ENCODE data around the gene CTRB1. TPM values are rescaled to one million over a fixed set of nuclear protein-coding genes. Genes with fewer than 3 reads are reported as not detected.
"Not testable (repeated sequence)": the region's sequence is repeated elsewhere in the genome, so short reads cannot be mapped to it uniquely, and the experiment has no call there.

Gene CTRB1
- total RNA-seq, 2 experiments from 2014 or later, result not detected

- intact Hi-C loops (cut with micrococcal nuclease); H3K27ac Mint-ChIP-seq; H3K4me1 Mint-ChIP-seq (ENCODE audit: low read depth); H3K4me3 Mint-ChIP-seq; H3K9me3 Mint-ChIP-seq; POLR2A ChIA-PET; H3K27me3 Mint-ChIP-seq; DNase-seq; CTCF ChIA-PET; H3K36me3 Mint-ChIP-seq: not testable (repeated sequence)
These were observed 12.6 kb upstream of the CTRB1 start for GRCh38 chr16:75205961-75206748.

- H3K36me3 Mint-ChIP-seq, result no peaks in the 10 kb centered on the region
- DNase-seq, result no peak
- no peak within 1 kb of the TSS for H3K27ac Mint-ChIP-seq
- CTCF ChIA-PET, result no interaction called here
- H3K9me3 Mint-ChIP-seq, result no peaks in the 10 kb centered on the region
- H3K4me3 Mint-ChIP-seq, result no peak within 1 kb of the TSS
- intact Hi-C loops (cut with micrococcal nuclease), result no loop called here
- no peaks in the 10 kb centered on the region for H3K4me1 Mint-ChIP-seq (ENCODE audit: low read depth)
- POLR2A ChIA-PET, result no interaction called here
- H3K27me3 Mint-ChIP-seq, result no peaks in the 10 kb centered on the region
These were observed 11.9 kb upstream of the CTRB1 start, which contains the start of gene CTRB2 for GRCh38 chr16:75206749-75207451. CTRB2 (minus strand) TSS chr16:75207161; CDS start chr16:75207141, 20 bp downstream.

- DNase-seq, result no peak
- no peaks in the 10 kb centered on the region for H3K36me3 Mint-ChIP-seq
- intact Hi-C loops (cut with micrococcal nuclease), result no loop called here
- no peak overlapping the region for H3K27ac Mint-ChIP-seq
- ChIA-PET CTCF (interaction anchor here (1.0 to 1.6 kb wide), 2 partner anchors 8 to 26 kb away, joined by 3 to 6 read pairs; no protein-coding TSS in a partner anchor), POLR2A (no interaction called here)
- no peaks in the 10 kb centered on the region for H3K9me3 Mint-ChIP-seq
- no peaks in the 10 kb centered on the region for H3K27me3 Mint-ChIP-seq
- no peaks in the 10 kb centered on the region for H3K4me1 Mint-ChIP-seq (ENCODE audit: low read depth)
- H3K4me3 Mint-ChIP-seq, result no peak overlapping the region
These were observed 11.0 kb upstream of the CTRB1 start for GRCh38 chr16:75207831-75208230.

- ChIA-PET POLR2A (no interaction called here), CTCF (interaction anchor here (1.0 to 1.6 kb wide), 2 partner anchors 9 to 25 kb away, joined by 3 to 6 read pairs; no protein-coding TSS in a partner anchor)
- intact Hi-C loops (cut with micrococcal nuclease), result no loop called here
- Mint-ChIP-seq H3K4me1 (ENCODE audit: low read depth) (no peaks in the 10 kb centered on the region), H3K27ac (no peak overlapping the region), H3K4me3 (no peak overlapping the region), H3K27me3 (no peaks in the 10 kb centered on the region), H3K36me3 (no peaks in the 10 kb centered on the region), H3K9me3 (no peaks in the 10 kb centered on the region)
- DNase-seq, result no peak
These were observed 10.5 kb upstream of the CTRB1 start for GRCh38 chr16:75208242-75208825.

GRCh38 chr16:75208861-75209505 is 9.8 kb upstream of the CTRB1 start:
- intact Hi-C loops (cut with micrococcal nuclease), result no loop called here
- no peak for DNase-seq
- Mint-ChIP-seq H3K4me1 (ENCODE audit: low read depth) (no peaks in the 10 kb centered on the region), H3K27me3 (no peaks in the 10 kb centered on the region), H3K9me3 (no peaks in the 10 kb centered on the region), H3K36me3 (no peaks in the 10 kb centered on the region), H3K4me3 (no peak overlapping the region), H3K27ac (no peak overlapping the region)
- ChIA-PET CTCF (interaction anchor here (1.0 to 1.6 kb wide), 2 partner anchors 9 to 24 kb away, joined by 3 to 6 read pairs; no protein-coding TSS in a partner anchor), POLR2A (no interaction called here)

GRCh38 chr16:75209514-75209913 is 9.3 kb upstream of the CTRB1 start:
- intact Hi-C loops (cut with micrococcal nuclease); POLR2A ChIA-PET: not testable (repeated sequence)
- CTCF ChIA-PET, result interaction anchor here (1.6 kb wide), 1 partner anchor 24 kb away, joined by 6 read pairs; no protein-coding TSS in a partner anchor

GRCh38 chr16:75209944-75210343 is 8.8 kb upstream of the CTRB1 start:
- Mint-ChIP-seq H3K36me3 (no peaks in the 10 kb centered on the region), H3K4me1 (ENCODE audit: low read depth) (no peaks in the 10 kb centered on the region), H3K27me3 (no peaks in the 10 kb centered on the region), H3K9me3 (no peaks in the 10 kb centered on the region), H3K27ac (no peak overlapping the region), H3K4me3 (no peak overlapping the region)
- DNase-seq, result no peak
- CTCF ChIA-PET, result interaction anchor here (1.6 to 1.7 kb wide), 2 partner anchors 10 to 24 kb away, joined by 5 to 7 read pairs; no protein-coding TSS in a partner anchor
- POLR2A ChIA-PET, result no interaction called here
- intact Hi-C loops (cut with micrococcal nuclease), result no loop called here

More at GRCh38 chr16:75209514-75209913, 9.3 kb upstream of the CTRB1 start:
- H3K4me3 Mint-ChIP-seq; H3K36me3 Mint-ChIP-seq; H3K27me3 Mint-ChIP-seq; H3K9me3 Mint-ChIP-seq; H3K27ac Mint-ChIP-seq; DNase-seq; H3K4me1 Mint-ChIP-seq (ENCODE audit: low read depth): not testable (repeated sequence)

GRCh38 chr16:75211286-75211685 is 7.5 kb upstream of the CTRB1 start:
- H3K27me3 Mint-ChIP-seq; H3K9me3 Mint-ChIP-seq; H3K27ac Mint-ChIP-seq; DNase-seq; H3K36me3 Mint-ChIP-seq; POLR2A ChIA-PET; intact Hi-C loops (cut with micrococcal nuclease); H3K4me1 Mint-ChIP-seq (ENCODE audit: low read depth); H3K4me3 Mint-ChIP-seq: not testable (repeated sequence)
- CTCF ChIA-PET, result interaction anchor here (1.6 to 1.7 kb wide), 2 partner anchors 12 to 23 kb away, joined by 5 to 7 read pairs; no protein-coding TSS in a partner anchor

GRCh38 chr16:75216127-75216526 is 2.7 kb upstream of the CTRB1 start:
- H3K4me3 Mint-ChIP-seq, result no peak overlapping the region
- intact Hi-C loops (cut with micrococcal nuclease), result loop anchor here (5.0 kb wide), 1 partner anchor 161 kb away; no protein-coding TSS in a partner anchor
- no peak overlapping the region for H3K27ac Mint-ChIP-seq
- no peak for DNase-seq
- no peaks in the 10 kb centered on the region for H3K9me3 Mint-ChIP-seq
- peaks cover 10% of the 10 kb centered on the region for H3K4me1 Mint-ChIP-seq (ENCODE audit: low read depth)
- ChIA-PET POLR2A (no interaction called here), CTCF (interaction anchor here (3.5 to 6.9 kb wide), 2 partner anchors 16 to 18 kb away, joined by 15 to 32 read pairs; no protein-coding TSS in a partner anchor)
- no peaks in the 10 kb centered on the region for H3K36me3 Mint-ChIP-seq
- no peaks in the 10 kb centered on the region for H3K27me3 Mint-ChIP-seq

GRCh38 chr16:75216576-75216975 is 2.2 kb upstream of the CTRB1 start:
- H3K9me3 Mint-ChIP-seq, result no peaks in the 10 kb centered on the region

GRCh38 chr16:75217389-75217851 is 1.4 kb upstream of the CTRB1 start:
- no peak overlapping the region for H3K27ac Mint-ChIP-seq
- no peaks in the 10 kb centered on the region for H3K27me3 Mint-ChIP-seq
- ChIA-PET POLR2A (no interaction called here), CTCF (interaction anchor here (2.3 to 6.9 kb wide), 2 partner anchors 16 to 18 kb away, joined by 6 to 32 read pairs; no protein-coding TSS in a partner anchor)
- intact Hi-C loops (cut with micrococcal nuclease), result loop anchor here (5.0 kb wide), 1 partner anchor 160 kb away; no protein-coding TSS in a partner anchor
- peaks cover 10% of the 10 kb centered on the region for H3K4me1 Mint-ChIP-seq (ENCODE audit: low read depth)
- H3K9me3 Mint-ChIP-seq, result no peaks in the 10 kb centered on the region
- H3K4me3 Mint-ChIP-seq, result no peak overlapping the region
- no peaks in the 10 kb centered on the region for H3K36me3 Mint-ChIP-seq
- no peak for DNase-seq

More at GRCh38 chr16:75216576-75216975, 2.2 kb upstream of the CTRB1 start:
- Mint-ChIP-seq H3K4me3 (no peak overlapping the region), H3K27ac (no peak overlapping the region), H3K4me1 (ENCODE audit: low read depth) (peaks cover 10% of the 10 kb centered on the region), H3K36me3 (no peaks in the 10 kb centered on the region), H3K27me3 (no peaks in the 10 kb centered on the region)
- no peak for DNase-seq
- intact Hi-C loops (cut with micrococcal nuclease), result loop anchor here (5.0 kb wide), 1 partner anchor 161 kb away; no protein-coding TSS in a partner anchor
- POLR2A ChIA-PET, result no interaction called here
- CTCF ChIA-PET, result interaction anchor here (2.3 to 6.9 kb wide), 3 partner anchors 17 kb away, joined by 6 to 32 read pairs (median 15); no protein-coding TSS in a partner anchor

Data from activated CD4-positive, alpha-beta memory T cell treated with anti-CD3 and anti-CD28 coated beads for 36 hours (primary cell).